DMS114 treated with DMSO at 0.1 percent for 48 hours (cell line): ENCODE measurements around the gene DDX46.
"Not testable (repeated sequence)": the region's sequence is repeated elsewhere in the genome, so short reads cannot be mapped to it uniquely, and the experiment has no call there.

Source experiments
- DNase-seq: peaks from one replicate; lab custom pipeline; 2025; ENCODE audit not compliant: unreplicated experiment; lab: John Stamatoyannopoulos, UW

The DDX46 gene

DNA sequence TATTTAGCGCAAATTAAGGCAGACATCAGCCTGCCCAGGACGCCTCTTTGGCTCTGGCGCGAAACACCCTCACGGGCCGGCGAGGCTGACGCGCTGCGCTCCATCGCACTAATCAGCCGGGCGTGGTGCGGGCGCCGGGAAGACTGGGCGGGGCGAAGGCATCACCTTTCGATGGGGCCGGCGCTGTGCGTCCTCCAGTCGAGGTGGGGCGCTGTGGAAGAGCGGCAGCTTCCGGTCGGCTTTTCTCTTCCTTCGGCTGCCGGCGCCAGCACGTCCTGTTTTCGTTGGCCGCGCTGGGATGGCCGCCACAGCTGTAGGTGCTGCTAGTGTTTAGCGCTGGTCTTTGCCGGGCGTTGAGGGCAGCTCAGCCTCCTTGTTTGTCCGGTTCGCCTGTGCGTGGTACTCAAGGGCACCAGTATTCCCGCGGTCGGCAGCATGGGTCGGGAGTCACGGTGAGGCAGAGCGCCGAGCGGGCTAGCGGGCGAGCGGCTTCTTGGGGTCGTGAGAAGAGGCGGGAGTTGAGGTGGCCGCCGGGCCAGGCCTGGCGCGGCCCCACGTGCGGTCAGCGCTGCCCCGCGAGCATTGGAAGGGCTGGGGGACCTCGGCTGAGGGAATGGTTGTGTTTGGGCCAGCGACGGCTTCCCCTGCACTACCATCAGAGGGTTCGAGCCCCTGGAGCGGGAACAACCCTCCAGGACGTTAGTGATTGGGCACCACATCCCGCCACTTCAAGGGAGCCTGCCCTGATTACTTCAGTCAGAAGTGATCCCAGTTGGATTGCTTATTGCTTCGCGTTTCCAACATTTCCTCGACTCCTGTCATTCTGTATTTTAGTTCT is at the start of gene DDX46:
Gene DDX46, plus strand, starts transcription at position 276 of the 838 bp plus-strand sequence. Its CDS starts 160 bp downstream, at position 436.
- DNase-seq, result peak; percentile 88

DNA sequence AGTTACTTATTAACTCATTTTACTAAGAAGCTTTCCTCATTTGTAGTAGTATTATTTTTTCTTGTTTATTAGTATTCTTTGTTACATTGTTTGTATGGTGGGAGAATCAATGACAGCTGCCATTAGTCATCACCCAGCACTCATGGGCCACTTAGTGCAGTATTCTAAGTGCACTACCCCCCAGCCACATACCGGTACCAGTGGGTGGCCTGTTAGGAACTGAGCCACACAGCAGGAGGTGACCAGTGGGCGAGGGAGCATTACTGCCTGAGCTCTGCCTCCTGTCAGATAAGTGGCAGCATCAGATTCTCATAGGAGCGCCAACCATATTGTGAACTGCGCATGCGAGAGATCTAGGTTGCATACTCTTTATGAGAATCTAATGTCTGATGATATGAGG is 44.5 kb upstream of the DDX46 start:
- no peak for DNase-seq

GRCh38 chr5:134714541-134714940 is 44.0 kb upstream of the DDX46 start:
- no peak for DNase-seq

- DNase-seq, result not testable (repeated sequence)
These were observed 43.1 kb upstream of the DDX46 start for GRCh38 chr5:134715466-134715865.

DNA sequence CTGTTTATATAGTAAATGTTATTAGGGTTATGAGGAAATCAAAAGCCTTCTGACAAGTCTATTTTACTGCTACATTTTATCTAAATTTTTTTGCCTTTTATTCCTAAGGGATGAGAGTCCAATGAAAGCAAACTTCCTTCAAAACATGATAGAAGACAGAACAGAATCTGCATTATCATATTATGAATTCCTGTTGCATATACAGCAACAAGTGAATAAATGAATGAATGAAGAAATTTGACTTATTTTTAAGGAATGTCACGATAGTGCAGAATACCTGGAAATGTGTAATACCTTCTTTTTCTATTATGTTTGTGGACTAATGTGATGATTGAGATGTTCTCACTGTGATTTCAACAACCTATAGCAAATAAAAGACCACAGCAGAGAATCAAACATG is 33.7 kb upstream of the DDX46 start:
- no peak for DNase-seq

GRCh38 chr5:134732819-134733218 is 25.8 kb upstream of the DDX46 start:
- DNase-seq, result no peak

GRCh38 chr5:134735243-134735642 is 23.3 kb upstream of the DDX46 start:
- no peak for DNase-seq

DNA sequence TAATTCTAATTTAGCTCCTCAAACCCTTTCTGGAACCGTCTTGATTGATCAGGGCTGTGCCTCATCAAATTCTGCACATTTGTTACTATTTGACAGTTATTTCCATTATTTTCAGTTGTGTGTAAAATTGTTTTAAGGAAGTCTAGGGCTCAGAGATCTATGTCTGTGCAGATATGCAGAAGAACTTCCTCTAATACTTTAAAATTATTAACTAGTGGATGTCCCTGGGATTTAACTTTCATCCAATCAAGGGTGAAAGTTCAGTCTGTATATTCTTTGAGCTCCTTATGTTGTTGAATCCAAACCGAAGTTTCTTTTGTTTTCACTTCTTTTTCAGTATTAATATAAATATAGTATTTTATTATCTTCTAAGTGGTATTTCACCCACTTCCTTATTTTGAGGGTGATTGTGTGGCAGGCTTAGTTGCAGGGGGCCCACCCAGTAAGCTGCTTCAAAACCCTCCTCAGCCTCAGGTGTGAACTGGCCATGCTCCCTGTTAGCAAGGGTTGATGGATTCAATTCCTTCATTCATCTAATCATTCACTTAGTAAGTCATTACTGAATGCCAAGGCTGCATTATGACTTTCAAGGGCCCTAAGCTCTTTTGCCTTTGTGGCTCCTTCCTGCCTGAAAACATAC is 22.3 kb upstream of the DDX46 start:
- DNase-seq, result no peak

DNA sequence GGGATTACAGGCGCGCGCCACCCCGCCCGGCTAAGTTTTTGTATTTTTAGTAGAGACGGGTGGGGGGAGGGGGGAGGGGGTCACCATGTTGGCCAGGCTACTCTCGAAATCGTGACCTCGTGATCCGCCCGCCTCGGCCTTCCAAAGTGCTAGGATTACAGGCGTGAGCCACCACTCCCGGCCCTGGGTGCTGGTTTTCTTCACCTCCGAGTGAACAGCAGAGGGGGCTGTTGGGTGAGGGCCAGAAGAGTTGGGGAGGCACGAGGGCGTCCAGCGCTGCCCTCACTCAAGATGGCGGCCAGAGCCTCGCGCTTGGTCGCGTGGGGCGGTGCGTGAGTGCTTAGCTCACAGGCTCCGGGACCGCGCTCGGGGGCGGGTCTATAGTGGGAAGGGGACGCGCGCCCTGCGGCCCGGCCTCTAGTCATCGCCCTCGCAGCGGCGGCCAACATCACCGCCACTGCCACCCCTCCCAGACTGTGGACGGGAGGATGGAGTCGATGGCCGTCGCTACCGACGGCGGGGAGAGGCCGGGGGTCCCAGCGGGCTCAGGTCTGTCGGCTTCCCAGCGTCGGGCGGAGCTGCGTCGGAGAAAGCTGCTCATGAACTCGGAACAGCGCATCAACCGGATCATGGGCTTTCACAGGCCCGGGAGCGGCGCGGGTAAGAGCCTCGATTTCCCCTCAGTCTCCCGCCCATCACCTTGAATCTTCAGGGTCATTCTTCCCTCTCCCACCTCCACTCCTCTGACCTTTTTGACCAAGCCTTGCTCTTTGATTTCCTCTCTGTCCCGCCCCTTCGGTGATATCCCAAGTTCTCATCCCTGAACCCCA is 20.2 kb upstream of the DDX46 start, which contains the start of gene CAMLG:
Gene CAMLG, plus strand, starts transcription at position 416 of the 830 bp plus-strand sequence. Its CDS starts 73 bp downstream, at position 489.
- peak; percentile 92 for DNase-seq

DNA sequence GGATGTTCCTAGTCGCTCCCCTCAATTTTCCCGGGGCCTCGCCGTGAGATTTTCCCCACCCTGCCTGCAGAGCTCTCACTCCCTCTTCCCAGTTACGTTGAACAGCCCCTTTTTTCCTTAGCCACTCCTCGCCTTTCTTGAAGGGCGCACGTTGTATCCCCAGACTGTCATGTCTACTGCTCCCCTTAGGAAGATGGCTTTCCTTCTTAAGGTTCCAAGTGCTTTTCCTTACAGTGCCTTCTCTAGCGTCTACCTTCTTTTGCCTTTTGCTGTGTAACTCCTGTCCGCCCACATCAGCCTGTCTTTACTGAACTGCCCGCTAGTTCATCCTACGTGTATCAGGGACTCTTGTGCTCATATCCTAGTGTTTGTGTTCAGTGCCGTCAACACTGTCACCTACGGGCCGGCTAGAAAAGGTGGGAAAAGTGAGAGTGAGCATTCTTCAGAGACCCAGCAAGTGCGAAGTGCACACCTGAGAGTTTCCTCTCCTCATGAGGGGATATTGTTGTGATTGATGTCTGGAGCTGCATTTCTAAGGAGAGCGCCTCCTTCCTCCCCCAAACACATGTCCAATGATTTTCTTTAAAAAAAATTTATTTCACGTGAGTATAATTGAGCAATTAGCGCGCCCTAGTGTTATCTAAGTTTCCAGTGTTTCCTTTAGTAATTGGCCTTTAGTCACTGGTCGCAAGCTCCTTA is 19.5 kb upstream of the DDX46 start:
- peak; percentile 63 for DNase-seq

DNA sequence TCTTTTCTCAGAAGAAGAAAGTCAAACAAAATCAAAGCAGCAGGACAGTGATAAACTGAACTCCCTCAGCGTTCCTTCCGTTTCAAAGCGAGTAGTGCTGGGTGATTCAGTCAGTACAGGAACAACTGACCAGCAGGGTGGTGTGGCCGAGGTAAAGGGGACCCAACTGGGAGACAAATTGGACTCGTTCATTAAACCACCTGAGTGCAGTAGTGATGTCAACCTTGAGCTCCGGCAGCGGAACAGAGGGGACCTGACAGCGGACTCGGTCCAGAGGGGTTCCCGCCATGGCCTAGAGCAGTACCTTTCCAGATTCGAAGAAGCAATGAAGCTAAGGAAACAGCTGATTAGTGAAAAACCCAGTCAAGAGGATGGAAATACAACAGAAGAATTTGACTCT is 17.5 kb upstream of the DDX46 start:
- DNase-seq, result no peak

DNA sequence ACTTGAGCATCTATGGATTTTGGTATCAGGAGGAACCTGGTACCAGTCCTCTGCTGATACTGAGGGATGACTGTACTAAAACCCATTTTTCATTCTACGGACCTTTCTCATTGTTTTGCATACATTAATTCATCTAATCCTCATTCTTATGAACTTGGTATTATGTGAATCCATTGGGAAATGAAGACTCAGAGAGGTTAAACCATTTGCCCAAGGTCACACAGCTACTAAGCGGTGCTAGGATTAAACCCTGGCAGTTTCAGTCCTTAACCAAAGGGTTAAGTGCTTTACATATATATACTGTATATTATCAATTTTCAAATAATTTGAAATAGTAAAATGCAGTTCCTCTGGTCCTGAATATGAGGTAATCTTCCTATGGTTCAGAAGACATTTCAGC is 16.4 kb upstream of the DDX46 start:
- DNase-seq, result no peak

DNA sequence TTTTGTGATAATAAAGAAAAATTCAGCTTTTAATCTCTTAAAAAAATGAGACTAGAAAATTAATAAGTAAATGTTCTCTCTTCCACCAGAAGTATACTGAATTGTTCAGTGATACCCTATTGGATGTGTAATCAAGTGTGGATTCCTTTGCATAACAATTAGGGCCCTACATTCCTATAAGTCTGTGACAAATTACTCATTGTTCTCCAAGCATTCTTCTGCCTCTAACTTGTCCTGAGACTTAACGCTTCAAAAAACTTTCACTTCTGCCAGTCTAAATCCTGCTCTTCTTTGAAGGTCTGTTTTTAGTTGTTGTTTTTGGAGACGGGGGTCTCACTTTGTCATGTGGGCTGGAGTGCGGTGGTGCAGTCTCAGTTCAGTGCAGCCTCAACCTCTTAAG is 9.2 kb upstream of the DDX46 start:
- DNase-seq, result no peak

DNA sequence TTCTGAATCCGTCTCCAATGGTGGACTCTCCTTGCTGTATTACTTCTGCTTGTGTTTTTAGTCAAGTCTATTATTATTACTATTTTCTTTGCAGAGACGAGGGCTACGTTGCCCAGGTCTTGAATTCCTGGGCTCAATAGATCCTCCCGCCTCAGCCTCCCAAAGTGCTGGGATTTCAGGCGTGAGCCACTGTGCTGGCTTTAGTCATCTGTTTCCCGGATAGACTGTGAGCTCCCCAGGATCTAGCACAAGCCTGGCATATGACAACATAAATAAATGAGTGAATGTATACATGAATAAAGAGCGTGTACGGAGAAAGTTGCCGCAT is 439 bp upstream of the DDX46 start:
- no peak for DNase-seq

DNA sequence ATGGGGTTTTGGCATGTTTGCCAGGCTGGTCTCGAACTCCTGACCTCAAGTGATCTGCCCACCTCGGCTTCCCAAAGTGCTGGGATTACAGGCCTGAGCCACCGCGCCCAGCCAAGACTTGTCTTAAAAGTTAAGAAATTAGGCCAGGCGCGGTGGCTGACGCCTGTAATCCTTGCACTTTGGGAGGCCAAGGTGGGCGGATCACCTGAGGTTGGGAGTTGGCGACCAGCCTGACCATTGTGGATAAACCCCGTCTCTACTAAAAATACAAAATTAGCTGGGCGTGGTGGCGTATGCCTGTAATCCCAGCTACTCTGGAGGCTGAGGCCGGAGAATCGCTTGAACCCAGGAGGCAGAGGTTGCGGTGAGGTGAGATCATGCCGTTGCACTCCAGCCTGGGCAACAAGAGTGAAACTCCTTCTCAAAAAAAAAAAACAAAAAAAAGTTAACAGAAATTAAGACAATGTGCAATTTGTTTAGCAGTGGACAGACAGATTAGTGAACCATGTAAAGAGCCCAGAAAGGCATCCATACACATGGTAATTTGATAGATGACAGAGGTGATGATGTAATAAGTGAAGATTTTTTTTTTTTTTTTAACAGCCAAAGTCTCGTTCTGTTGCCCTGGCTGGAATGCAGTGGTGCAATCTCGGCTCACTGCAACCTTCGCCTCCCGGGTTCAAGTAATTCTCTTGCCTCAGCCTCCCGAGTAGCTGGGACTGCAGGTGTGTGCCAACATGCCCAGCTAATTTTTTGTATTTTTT is 9.1 kb downstream of the DDX46 start:
- DNase-seq, result not testable (repeated sequence)

DNA sequence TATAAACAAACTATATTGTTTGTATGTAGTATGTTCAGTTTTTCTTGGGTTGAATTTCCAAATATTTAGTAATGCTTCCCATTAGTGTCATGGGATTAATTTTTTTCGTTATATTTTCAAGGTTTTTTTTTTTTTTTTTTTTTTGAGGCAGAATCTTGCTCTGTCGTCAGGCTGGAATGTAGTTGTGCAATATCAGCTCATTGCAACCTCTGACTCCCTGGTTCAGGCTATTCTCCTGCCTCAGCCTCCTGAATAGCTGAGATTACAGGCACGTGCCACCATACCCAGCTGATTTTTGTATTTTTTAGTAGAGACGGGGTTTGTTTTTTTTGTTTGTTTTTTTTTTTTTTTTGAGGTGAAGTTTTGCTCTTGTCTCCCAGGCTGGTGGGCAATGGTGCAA is 10.6 kb downstream of the DDX46 start:
- no peak for DNase-seq

DNA sequence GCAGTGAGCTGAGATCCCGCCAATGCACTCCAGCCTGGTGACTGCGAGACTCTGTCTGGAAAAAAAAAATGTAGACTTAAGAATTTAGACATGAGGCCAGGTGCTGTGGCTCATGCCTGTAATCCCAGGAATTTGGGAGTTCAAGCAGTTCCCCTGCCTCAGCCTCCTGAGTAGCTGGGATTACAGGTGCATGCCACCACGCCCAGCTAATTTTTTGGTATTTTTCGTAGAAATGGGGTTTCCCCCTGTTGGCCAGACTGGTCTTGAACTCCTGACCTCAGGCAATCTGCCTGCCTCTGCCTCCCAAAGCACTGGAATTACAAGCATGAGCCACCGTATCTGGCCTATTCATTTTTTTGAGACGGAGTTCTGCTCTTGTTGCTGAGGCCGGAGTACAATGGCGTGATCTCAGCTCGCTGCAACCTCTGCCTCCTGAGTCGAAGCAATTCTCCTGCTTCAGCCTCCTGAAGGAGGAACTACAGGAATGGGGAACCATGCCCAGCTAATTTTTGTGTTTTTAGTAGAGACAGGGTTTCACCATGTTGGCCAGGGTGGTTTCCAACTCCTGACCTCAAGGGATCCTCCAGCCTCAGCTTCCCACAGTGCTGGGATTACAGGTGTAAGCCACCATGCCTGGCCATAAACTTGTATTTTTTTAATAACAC is 14.0 kb downstream of the DDX46 start:
- no peak for DNase-seq

GRCh38 chr5:134777366-134777765 is 18.8 kb downstream of the DDX46 start:
- DNase-seq, result no peak

DNA sequence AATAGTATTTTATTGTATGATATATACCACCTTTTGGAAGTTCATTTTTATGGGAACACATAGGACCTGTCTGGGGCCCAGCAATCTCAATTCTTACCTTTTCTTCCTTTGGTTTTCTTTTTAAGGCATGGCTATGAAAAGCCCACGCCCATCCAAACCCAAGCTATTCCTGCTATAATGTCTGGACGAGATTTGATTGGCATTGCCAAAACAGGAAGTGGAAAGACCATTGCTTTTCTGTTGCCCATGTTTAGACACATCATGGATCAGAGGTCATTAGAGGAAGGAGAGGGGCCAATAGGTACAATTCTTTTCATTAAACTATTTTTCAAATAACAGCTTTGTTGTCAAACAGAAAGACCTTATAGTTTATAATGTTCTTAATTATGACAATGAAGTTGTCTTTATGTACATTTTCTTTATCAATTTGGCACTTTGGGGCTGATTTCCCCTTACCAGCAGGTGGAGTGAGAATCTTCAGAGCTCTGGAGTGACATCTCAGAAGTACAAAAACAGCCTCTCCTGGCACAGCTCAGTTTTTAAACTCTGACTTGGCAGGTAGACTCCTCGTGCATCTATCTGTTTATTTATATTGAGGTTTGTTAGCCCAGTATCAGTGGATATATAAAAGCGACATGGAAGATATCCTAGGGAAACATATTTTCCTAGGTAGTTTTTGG is 25.8 kb downstream of the DDX46 start:
- no peak for DNase-seq
